ENCODE measurements around the gene STAG2. TPM values are rescaled to one million over a fixed set of nuclear protein-coding genes. Genes with fewer than 3 reads are reported as not detected.

The STAG2 gene
- total RNA-seq, 1 experiment from 2014 or later = 66.3 TPM

DNA sequence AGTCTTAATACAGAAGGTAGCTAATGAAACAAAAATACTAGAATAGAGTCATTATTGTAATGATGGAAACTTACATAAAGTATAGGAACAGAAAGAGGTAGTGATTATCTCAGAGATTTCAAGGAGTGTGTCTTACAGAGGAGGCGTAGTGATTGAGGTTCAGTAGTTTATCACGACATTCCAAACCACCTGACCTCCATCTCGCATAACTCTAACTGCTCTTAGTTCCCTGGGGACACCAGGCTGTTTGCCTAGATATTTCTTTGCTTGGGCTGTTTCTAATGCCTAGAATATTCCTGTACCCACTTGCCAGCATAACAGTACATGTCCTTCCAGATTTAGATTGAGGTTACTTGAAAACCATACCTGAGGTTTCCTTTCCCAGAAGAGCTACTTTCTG, 29.1 kb downstream of the STAG2 start:
- ATAC-seq (no peak), DNase-seq (ENCODE audit: low read depth, low spot score) (no peak)
- H3K27me3 ChIP-seq (ENCODE audit: insufficient read depth, low read length) = no peaks in the 10 kb centered on the region
- no peak overlapping the region for H3K4me2 ChIP-seq (ENCODE audit: low read length)
- no peaks in the 10 kb centered on the region for H4K20me1 ChIP-seq (ENCODE audit: insufficient read depth)
- H3K36me3 ChIP-seq (ENCODE audit: control insufficient read depth in 1 of 2, insufficient read depth in 2 of 2, low read length in 2 of 2) = no peaks in the 10 kb centered on the region
- intact Hi-C loops (cut with micrococcal nuclease) = no loop called here
- no peak overlapping the region for H3K9ac ChIP-seq (ENCODE audit: low read length)
- H3K9me3 ChIP-seq (ENCODE audit: control insufficient read depth in 1 of 2, insufficient read depth in 1 of 2, low read depth in 1 of 2, low read length in 2 of 2) = no peaks in the 10 kb centered on the region
- H3K79me2 ChIP-seq (ENCODE audit: insufficient read depth, low read length) = peaks cover 81% of the 10 kb centered on the region
- H3K4me1 ChIP-seq (ENCODE audit: control insufficient read depth in 1 of 2, insufficient read depth in 2 of 2, low read length in 2 of 2) = no peaks in the 10 kb centered on the region; a peak in 1 of 4 replicates
- no peak overlapping the region for H2AFZ ChIP-seq (ENCODE audit: low read depth, low read length, poor library complexity, severe bottlenecking)
- CTCF ChIA-PET = no interaction called here
- TF ChIP-seq, protein P1, sequence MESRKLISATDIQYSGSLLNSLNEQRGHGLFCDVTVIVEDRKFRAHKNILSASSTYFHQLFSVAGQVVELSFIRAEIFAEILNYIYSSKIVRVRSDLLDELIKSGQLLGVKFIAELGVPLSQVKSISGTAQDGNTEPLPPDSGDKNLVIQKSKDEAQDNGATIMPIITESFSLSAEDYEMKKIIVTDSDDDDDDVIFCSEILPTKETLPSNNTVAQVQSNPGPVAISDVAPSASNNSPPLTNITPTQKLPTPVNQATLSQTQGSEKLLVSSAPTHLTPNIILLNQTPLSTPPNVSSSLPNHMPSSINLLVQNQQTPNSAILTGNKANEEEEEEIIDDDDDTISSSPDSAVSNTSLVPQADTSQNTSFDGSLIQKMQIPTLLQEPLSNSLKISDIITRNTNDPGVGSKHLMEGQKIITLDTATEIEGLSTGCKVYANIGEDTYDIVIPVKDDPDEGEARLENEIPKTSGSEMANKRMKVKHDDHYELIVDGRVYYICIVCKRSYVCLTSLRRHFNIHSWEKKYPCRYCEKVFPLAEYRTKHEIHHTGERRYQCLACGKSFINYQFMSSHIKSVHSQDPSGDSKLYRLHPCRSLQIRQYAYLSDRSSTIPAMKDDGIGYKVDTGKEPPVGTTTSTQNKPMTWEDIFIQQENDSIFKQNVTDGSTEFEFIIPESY (IDR thresholded peaks at IDR 0.05; ENCODE audit: extremely low read depth, insufficient replicate concordance, low read length) = no peak
- no peak for TF ChIP-seq ELF1 (IDR thresholded peaks at IDR 0.05; ENCODE audit: borderline replicate concordance, low read depth)
- TF ChIP-seq CBX3 (IDR thresholded peaks at IDR 0.05; ENCODE audit: low read depth) = no peak
- TF ChIP-seq ZNF274 (IDR thresholded peaks at IDR 0.05; ENCODE audit: low read depth, low read length) = no peak
- TF ChIP-seq RAD21 (IDR thresholded peaks at IDR 0.05; ENCODE audit: low read depth) = no peak
- TF ChIP-seq EZH2 (IDR thresholded peaks at IDR 0.05) = no peak
- TF ChIP-seq SRF (IDR thresholded peaks at IDR 0.05; ENCODE audit: low read depth) = no peak
- TF ChIP-seq POLR2AphosphoS5 (IDR thresholded peaks at IDR 0.05; ENCODE audit: low read depth, low read length) = no peak
- TF ChIP-seq EZH2phosphoT487 (IDR thresholded peaks at IDR 0.05; ENCODE audit: borderline replicate concordance) = no peak
- TF ChIP-seq TCF7L2 (IDR thresholded peaks at IDR 0.05; ENCODE audit: borderline replicate concordance, extremely low read depth, insufficient read depth, insufficient read length) = no peak
- TF ChIP-seq CEBPB (IDR thresholded peaks at IDR 0.05; ENCODE audit: low read depth) = no peak
- TF ChIP-seq ZFX (IDR thresholded peaks at IDR 0.05) = no peak
- no peak for TF ChIP-seq SP1 (IDR thresholded peaks at IDR 0.05; ENCODE audit: low read depth)
- no peak for TF ChIP-seq POLR2A (IDR thresholded peaks at IDR 0.05; ENCODE audit: borderline replicate concordance, extremely low read depth, insufficient read depth, insufficient read length)
- TF ChIP-seq SIN3A (IDR thresholded peaks at IDR 0.05; ENCODE audit: low read depth) = no peak
- TF ChIP-seq JUND (IDR thresholded peaks at IDR 0.05) = no peak
- no peak for TF ChIP-seq FOSL1 (IDR thresholded peaks at IDR 0.05; ENCODE audit: low read depth)
- TF ChIP-seq, protein P2, sequence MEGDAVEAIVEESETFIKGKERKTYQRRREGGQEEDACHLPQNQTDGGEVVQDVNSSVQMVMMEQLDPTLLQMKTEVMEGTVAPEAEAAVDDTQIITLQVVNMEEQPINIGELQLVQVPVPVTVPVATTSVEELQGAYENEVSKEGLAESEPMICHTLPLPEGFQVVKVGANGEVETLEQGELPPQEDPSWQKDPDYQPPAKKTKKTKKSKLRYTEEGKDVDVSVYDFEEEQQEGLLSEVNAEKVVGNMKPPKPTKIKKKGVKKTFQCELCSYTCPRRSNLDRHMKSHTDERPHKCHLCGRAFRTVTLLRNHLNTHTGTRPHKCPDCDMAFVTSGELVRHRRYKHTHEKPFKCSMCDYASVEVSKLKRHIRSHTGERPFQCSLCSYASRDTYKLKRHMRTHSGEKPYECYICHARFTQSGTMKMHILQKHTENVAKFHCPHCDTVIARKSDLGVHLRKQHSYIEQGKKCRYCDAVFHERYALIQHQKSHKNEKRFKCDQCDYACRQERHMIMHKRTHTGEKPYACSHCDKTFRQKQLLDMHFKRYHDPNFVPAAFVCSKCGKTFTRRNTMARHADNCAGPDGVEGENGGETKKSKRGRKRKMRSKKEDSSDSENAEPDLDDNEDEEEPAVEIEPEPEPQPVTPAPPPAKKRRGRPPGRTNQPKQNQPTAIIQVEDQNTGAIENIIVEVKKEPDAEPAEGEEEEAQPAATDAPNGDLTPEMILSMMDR (IDR thresholded peaks at IDR 0.05 in 2 of 3, conservative IDR thresholded peaks at IDR 0.05 in 1 of 3; ENCODE audit: borderline replicate concordance in 1 of 3, insufficient read depth in 1 of 3, low read depth in 2 of 3, low read length in 2 of 3) = no peak
- no peak overlapping the region for H3K4me3 ChIP-seq (replicated peaks in 1 of 2; ENCODE audit: low read depth in 1 of 2, low read length in 2 of 2)
- no TSS peak for BruUV-seq (replicated peaks)
- no peaks in the 10 kb centered on the region for H3K9me2 ChIP-seq (ENCODE audit: insufficient read depth)
- POLR2A ChIA-PET = no interaction called here
- RAD21 ChIA-PET (ENCODE audit: low non-redundant PET in 1 of 2, low total read pairs in 2 of 2, uncharacterized antibody in 2 of 2, unreplicated experiment in 2 of 2) = no interaction called here
- H3K27ac ChIP-seq (ENCODE audit: low read depth, low read length) = no peak overlapping the region

Measured in HCT116 (cell line).